ENCODE measurements around the gene TCEAL4.
A peak's percentile ranks its signal among the peaks of the same experiment; 100 is the strongest.

TCEAL4 gene

GRCh38 chrX:103565752-103566151 is 19.6 kb upstream of the TCEAL4 start:
- TF ChIP-seq CTCF (IDR thresholded peaks at IDR 0.05), result no peak
- no peak overlapping the region for H3K27ac ChIP-seq
- H3K4me3 ChIP-seq (ENCODE audit: low read depth in 1 of 2, low read length in 1 of 2), result no peak overlapping the region
- H3K36me3 ChIP-seq, result no peaks in the 10 kb centered on the region
- H3K4me1 ChIP-seq (ENCODE audit: control insufficient read depth in 1 of 2, insufficient read depth in 1 of 2, low read depth in 1 of 2, low read length in 1 of 2), result no peaks in the 10 kb centered on the region
- no peaks in the 10 kb centered on the region for H3K9me3 ChIP-seq
- no peaks in the 10 kb centered on the region for H3K27me3 ChIP-seq

- H3K36me3 ChIP-seq, result no peaks in the 10 kb centered on the region
- H3K27me3 ChIP-seq, result no peaks in the 10 kb centered on the region
Observed at GRCh38 chrX:103571121-103571520, 14.2 kb upstream of the TCEAL4 start.

GRCh38 chrX:103571726-103572125 is 13.6 kb upstream of the TCEAL4 start:
- Histone ChIP-seq H3K27ac (no peak overlapping the region), H3K4me3 (ENCODE audit: low read depth in 1 of 2, low read length in 1 of 2) (no peak overlapping the region), H3K4me1 (ENCODE audit: control insufficient read depth in 1 of 2, insufficient read depth in 1 of 2, low read depth in 1 of 2, low read length in 1 of 2) (no peaks in the 10 kb centered on the region), H3K36me3 (no peaks in the 10 kb centered on the region), H3K27me3 (no peaks in the 10 kb centered on the region), H3K9me3 (no peaks in the 10 kb centered on the region)
- no peak for TF ChIP-seq CTCF (IDR thresholded peaks at IDR 0.05)

More at GRCh38 chrX:103571121-103571520, 14.2 kb upstream of the TCEAL4 start:
- H3K27ac ChIP-seq, result no peak overlapping the region
- no peak overlapping the region for H3K4me3 ChIP-seq (ENCODE audit: low read depth in 1 of 2, low read length in 1 of 2)
- no peaks in the 10 kb centered on the region for H3K4me1 ChIP-seq (ENCODE audit: control insufficient read depth in 1 of 2, insufficient read depth in 1 of 2, low read depth in 1 of 2, low read length in 1 of 2)
- no peak for TF ChIP-seq CTCF (IDR thresholded peaks at IDR 0.05)
- H3K9me3 ChIP-seq, result no peaks in the 10 kb centered on the region

- no peaks in the 10 kb centered on the region for H3K36me3 ChIP-seq
- H3K27ac ChIP-seq, result no peak overlapping the region
- H3K4me1 ChIP-seq (ENCODE audit: control insufficient read depth in 1 of 2, insufficient read depth in 1 of 2, low read depth in 1 of 2, low read length in 1 of 2), result no peaks in the 10 kb centered on the region
- no peaks in the 10 kb centered on the region for H3K27me3 ChIP-seq
- TF ChIP-seq CTCF (IDR thresholded peaks at IDR 0.05), result no peak
- H3K9me3 ChIP-seq, result no peaks in the 10 kb centered on the region
- H3K4me3 ChIP-seq (ENCODE audit: low read depth in 1 of 2, low read length in 1 of 2), result no peak overlapping the region
Observed at GRCh38 chrX:103573202-103573601, 12.1 kb upstream of the TCEAL4 start.

GRCh38 chrX:103584596-103584995 is 719 bp upstream of the TCEAL4 start:
- TF ChIP-seq CTCF (IDR thresholded peaks at IDR 0.05), result no peak
- H3K27ac ChIP-seq, result no peak overlapping the region
- H3K9me3 ChIP-seq, result no peaks in the 10 kb centered on the region
- H3K4me1 ChIP-seq (ENCODE audit: control insufficient read depth in 1 of 2, insufficient read depth in 1 of 2, low read depth in 1 of 2, low read length in 1 of 2), result peaks cover 0 to 3% of the 10 kb centered on the region in 2 experiments
- H3K27me3 ChIP-seq, result no peaks in the 10 kb centered on the region
- H3K4me3 ChIP-seq (ENCODE audit: low read depth in 1 of 2, low read length in 1 of 2), result no peak overlapping the region
- no peaks in the 10 kb centered on the region for H3K36me3 ChIP-seq

GRCh38 chrX:103586314-103586646 is 965 bp downstream of the TCEAL4 start:
- Histone ChIP-seq H3K4me3 (ENCODE audit: low read depth in 1 of 2, low read length in 1 of 2) (peak overlapping the region in 1 of 2 experiments; percentile 52), H3K9me3 (no peaks in the 10 kb centered on the region), H3K36me3 (no peaks in the 10 kb centered on the region), H3K4me1 (ENCODE audit: control insufficient read depth in 1 of 2, insufficient read depth in 1 of 2, low read depth in 1 of 2, low read length in 1 of 2) (peaks cover 0 to 3% of the 10 kb centered on the region in 2 experiments), H3K27me3 (no peaks in the 10 kb centered on the region), H3K27ac (no peak overlapping the region)
- TF ChIP-seq CTCF (IDR thresholded peaks at IDR 0.05), result no peak
